Endothelial cell of umbilical vein (primary cell): ENCODE results near the gene ZRANB1. TPM values are rescaled to one million over a fixed set of nuclear protein-coding genes. Genes with fewer than 3 reads are reported as not detected.

ENCODE experiments used
- BruUV-seq: library from RNA; stranded (reverse); fragments of 400-500 nt; replicated peaks from 2 replicates; lab custom pipeline; 2021; lab: Mats Ljungman, UMichigan
- CTCF ChIA-PET: fragments of 300-600, 350-600 bp; sonication (Branson Sonifier 250); formaldehyde crosslinking; loops from one replicate; lab custom pipeline; 2021; ENCODE audit warnings: antibody characterized with exemption, inconsistent platforms; lab: Charles Lee
- POLR2A ChIA-PET: fragments of 300-600, 350-600 bp; sonication (Branson Sonifier 250); formaldehyde crosslinking; loops from one replicate; lab custom pipeline; 2021; ENCODE audit warnings: antibody characterized with exemption, inconsistent platforms; lab: Charles Lee
- DNase-seq: peaks from one replicate; pipeline ENCODE4 v3.0.0-alpha.2; 2011; ENCODE audit warnings: low read depth, low spot score
- FAIRE-seq: peaks from 2 replicates; lab custom pipeline; 2011; peaks lifted over from hg19 to GRCh38; lab: Jason Lieb, UNC
- H2AFZ ChIP-seq: 2 replicates; pipeline ENCODE4 v1.6.0; 2012; ENCODE audit warnings: low read depth, low read length, control low read depth, inconsistent platforms
- H3K27ac ChIP-seq: 2 replicates; pipeline ENCODE4 v1.5.1; 2011; ENCODE audit warnings: low read depth, mild to moderate bottlenecking, control low read depth, low read length, moderate library complexity; ENCODE audit not compliant: insufficient read depth
- H3K27me3 ChIP-seq, 2 experiments: 2 replicates each; pipeline versions ENCODE4 v1.6.0 to v1.6.1; 2011; ENCODE audit warnings: low read length in 2 of 2, mixed read lengths in 1 of 2; ENCODE audit not compliant: control insufficient read depth in 2 of 2, insufficient read depth in 2 of 2
- H3K36me3 ChIP-seq, 2 experiments: 2 replicates in 1 of 2; 3 replicates in 1 of 2; pipeline ENCODE4 v1.5.1; 2011; ENCODE audit warnings: low read length in 2 of 2, mild to moderate bottlenecking in 1 of 2, moderate library complexity in 1 of 2; ENCODE audit not compliant: control insufficient read depth in 2 of 2, insufficient read depth in 2 of 2; ENCODE audit errors: extremely low read depth in 1 of 2
- H3K4me1 ChIP-seq: 3 replicates; pipeline ENCODE4 v1.5.1; 2011; ENCODE audit warnings: mild to moderate bottlenecking, low read length; ENCODE audit not compliant: control insufficient read depth, insufficient read depth; ENCODE audit errors: extremely low read depth
- H3K4me2 ChIP-seq: 2 replicates; pipeline ENCODE4 v1.6.1; 2011; ENCODE audit warnings: low read length, control low read depth, mixed read lengths; ENCODE audit not compliant: insufficient read depth
- H3K4me3 ChIP-seq, 3 experiments: fragments of 200-600 bp in 1 of 3; sonication (generic), shearing (Covaris generic) in 1 of 3; replicated peaks in 1 of 3; 2 replicates each; pipeline ENCODE4 v1.5.1; 2011 to 2016; ENCODE audit warnings: control low read depth in 3 of 3, low read length in 3 of 3, mild to moderate bottlenecking in 2 of 3, inconsistent platforms in 1 of 3, low read depth in 1 of 3, moderate library complexity in 1 of 3; ENCODE audit not compliant: insufficient read depth in 1 of 3
- H3K79me2 ChIP-seq: 2 replicates; pipeline ENCODE4 v1.6.0; 2012; ENCODE audit warnings: low read length, inconsistent platforms; ENCODE audit not compliant: control insufficient read depth, insufficient read depth
- H3K9ac ChIP-seq: replicated peaks from 2 replicates; pipeline ENCODE3; 2011; ENCODE audit warnings: low read length, control low read depth; ENCODE audit not compliant: insufficient read depth; ENCODE audit errors: extremely low read depth
- H3K9me1 ChIP-seq: replicated peaks from 3 replicates; pipeline ENCODE4 v1.6.0; 2011; ENCODE audit warnings: mild to moderate bottlenecking, low read length; ENCODE audit not compliant: control insufficient read depth, insufficient read depth; ENCODE audit errors: extremely low read depth
- H3K9me3 ChIP-seq: replicated peaks from 2 replicates; pipeline ENCODE4 v1.5.1; 2012; ENCODE audit warnings: low read length, inconsistent platforms; ENCODE audit not compliant: control insufficient read depth, insufficient read depth
- H4K20me1 ChIP-seq: replicated peaks from 2 replicates; pipeline ENCODE3; 2011; ENCODE audit warnings: mild to moderate bottlenecking, low read length; ENCODE audit not compliant: control insufficient read depth, insufficient read depth; ENCODE audit errors: extremely low read depth
- EZH2 ChIP-seq: IDR thresholded peaks from 2 replicates; pipeline ENCODE4 v1.6.1; 2012; ENCODE audit warnings: borderline replicate concordance, low read depth, mild to moderate bottlenecking, moderate library complexity, low read length, inconsistent platforms; ENCODE audit not compliant: severe bottlenecking
- FOS ChIP-seq: IDR thresholded peaks from 2 replicates; pipeline ENCODE4 v1.6.1; 2011; ENCODE audit warnings: mild to moderate bottlenecking, low read length, moderate library complexity, borderline replicate concordance; ENCODE audit not compliant: insufficient read depth
- GATA2 ChIP-seq: IDR thresholded peaks from 2 replicates; pipeline ENCODE4 v1.7.0; 2011; ENCODE audit warnings: low read depth, mild to moderate bottlenecking, moderate library complexity, mixed read lengths, low read length; ENCODE audit not compliant: insufficient read length, insufficient read depth
- JUN ChIP-seq: IDR thresholded peaks from 2 replicates; pipeline ENCODE4 v1.6.1; 2011; ENCODE audit warnings: borderline replicate concordance, low read depth; ENCODE audit not compliant: insufficient read length, insufficient read depth
- MYC ChIP-seq: IDR thresholded peaks from one replicate; pipeline ENCODE4 v1.6.1; 2011; ENCODE audit warnings: mild to moderate bottlenecking, low read depth, low read length
- POLR2A ChIP-seq: IDR thresholded peaks from 2 replicates; pipeline ENCODE4 v1.6.1; 2012; ENCODE audit warnings: low read depth, mild to moderate bottlenecking, control low read depth, low read length
- POLR2AphosphoS5 ChIP-seq: IDR thresholded peaks from 2 replicates; pipeline ENCODE4 v1.6.1; 2012; ENCODE audit warnings: low read depth, mild to moderate bottlenecking, control low read depth, low read length, moderate library complexity; ENCODE audit not compliant: insufficient read depth
- dilution Hi-C: fragments of 300-500 bp; cut with MboI; formaldehyde crosslinking; loops from one replicate; pipeline ENCODE4 v1.15.0; 2019; ENCODE audit warnings: low sequenced_read_pairs; ENCODE audit not compliant: extremely low pct_ligation_motif_present
- intact Hi-C: fragments of 100-400 bp; cut with micrococcal nuclease; formaldehyde crosslinking; loops from one replicate; pipeline ENCODE4 v1.10.0; 2022
- polyA plus RNA-seq, 4 experiments: library from polyadenylated mRNA; depleted of rRNA in 3 of 4; stranded (reverse) in 3 of 4; unstranded in 1 of 4; fragments of >200 nt; gene quantifications; 2 replicates each; pipeline versions ENCODE4 v1.2.1 to v1.2.3, GENCODE V29; 2011 to 2012; ENCODE audit warnings: missing spikeins in 1 of 4
- total RNA-seq: library from RNA; stranded (reverse); gene quantifications from 2 replicates; pipeline ENCODE4 v1.2.3, GENCODE V29; 2021
- TF ChIP-seq, protein P1 (sequence below): IDR thresholded peaks from 2 replicates; pipeline ENCODE4 v1.6.1; 2011; ENCODE audit not compliant: insufficient read depth, insufficient read length
- TF ChIP-seq, protein P2 (sequence below), 2 donors: IDR thresholded peaks; 1 replicate in 1 of 2; 2 replicates in 1 of 2; pipeline ENCODE4 v1.5.1; 2011; ENCODE audit warnings: low read length in 2 of 2, mild to moderate bottlenecking in 2 of 2, moderate library complexity in 2 of 2, control low read depth in 1 of 2, inconsistent platforms in 1 of 2, low read depth in 1 of 2; ENCODE audit not compliant: insufficient read depth in 1 of 2; ENCODE audit errors: extremely low read depth in 1 of 2

ZRANB1 gene
- total and polyA plus RNA-seq, 2 donors (not counting 3 experiments of a cell fraction or from before 2014, with no cell fraction given): 6.2 to 17.7 TPM

DNA sequence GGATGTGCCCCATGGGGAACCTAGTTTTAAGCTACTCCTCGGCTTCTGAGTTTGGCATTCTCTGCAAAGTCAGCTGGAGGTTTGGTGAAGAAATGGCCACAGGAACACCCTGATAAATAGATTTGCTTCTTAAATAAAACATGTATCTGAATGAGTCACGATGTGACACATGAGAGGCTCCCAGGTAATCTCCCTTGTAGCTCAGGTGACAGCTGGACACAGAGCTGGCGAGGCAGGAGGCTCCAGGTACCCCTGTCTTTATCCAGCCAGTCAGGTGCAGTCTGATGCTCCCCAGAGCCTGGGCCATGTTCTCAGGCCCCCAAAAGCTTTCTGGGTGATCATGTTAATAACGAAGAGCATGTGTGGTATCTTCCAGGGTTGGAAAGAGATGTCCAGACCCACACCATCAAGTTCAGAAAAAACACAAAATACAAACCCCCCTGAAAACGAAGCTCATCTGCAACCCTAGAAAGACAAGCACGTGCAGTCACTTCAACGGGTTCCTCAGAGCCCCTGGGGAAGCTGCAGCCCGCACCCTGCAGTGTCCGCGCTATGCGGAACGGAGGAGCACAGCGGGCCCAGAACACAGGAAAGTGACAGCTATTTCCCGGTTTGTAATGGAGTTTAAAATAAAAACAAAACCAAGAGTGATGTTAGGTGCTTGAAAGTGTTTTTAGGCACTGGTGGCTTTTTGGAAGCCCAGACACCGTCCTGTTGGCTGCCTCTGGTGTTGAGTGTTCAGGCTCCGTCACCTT lies 69.4 kb downstream of the ZRANB1 start:
- CTCF ChIA-PET: interaction anchor here (0.9 to 1.4 kb wide), 2 partner anchors 18 to 39 kb away, joined by 3 to 6 read pairs; no protein-coding TSS in a partner anchor
- TF ChIP-seq POLR2AphosphoS5 (no peak), POLR2A (no peak), EZH2 (no peak), GATA2 (no peak), MYC (no peak), JUN (no peak), FOS (no peak)
- TF ChIP-seq, protein P1, sequence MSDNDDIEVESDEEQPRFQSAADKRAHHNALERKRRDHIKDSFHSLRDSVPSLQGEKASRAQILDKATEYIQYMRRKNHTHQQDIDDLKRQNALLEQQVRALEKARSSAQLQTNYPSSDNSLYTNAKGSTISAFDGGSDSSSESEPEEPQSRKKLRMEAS: no peak
- TF ChIP-seq, protein P2, sequence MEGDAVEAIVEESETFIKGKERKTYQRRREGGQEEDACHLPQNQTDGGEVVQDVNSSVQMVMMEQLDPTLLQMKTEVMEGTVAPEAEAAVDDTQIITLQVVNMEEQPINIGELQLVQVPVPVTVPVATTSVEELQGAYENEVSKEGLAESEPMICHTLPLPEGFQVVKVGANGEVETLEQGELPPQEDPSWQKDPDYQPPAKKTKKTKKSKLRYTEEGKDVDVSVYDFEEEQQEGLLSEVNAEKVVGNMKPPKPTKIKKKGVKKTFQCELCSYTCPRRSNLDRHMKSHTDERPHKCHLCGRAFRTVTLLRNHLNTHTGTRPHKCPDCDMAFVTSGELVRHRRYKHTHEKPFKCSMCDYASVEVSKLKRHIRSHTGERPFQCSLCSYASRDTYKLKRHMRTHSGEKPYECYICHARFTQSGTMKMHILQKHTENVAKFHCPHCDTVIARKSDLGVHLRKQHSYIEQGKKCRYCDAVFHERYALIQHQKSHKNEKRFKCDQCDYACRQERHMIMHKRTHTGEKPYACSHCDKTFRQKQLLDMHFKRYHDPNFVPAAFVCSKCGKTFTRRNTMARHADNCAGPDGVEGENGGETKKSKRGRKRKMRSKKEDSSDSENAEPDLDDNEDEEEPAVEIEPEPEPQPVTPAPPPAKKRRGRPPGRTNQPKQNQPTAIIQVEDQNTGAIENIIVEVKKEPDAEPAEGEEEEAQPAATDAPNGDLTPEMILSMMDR (IDR thresholded peaks at IDR 0.05; ENCODE audit: extremely low read depth in 1 of 2, insufficient read depth in 1 of 2, low read depth in 1 of 2, low read length in 2 of 2): no peak

More for the DNA sequence above, 69.4 kb downstream of the ZRANB1 start:
- POLR2A ChIA-PET: no interaction called here
- no peak overlapping the region for H2AFZ ChIP-seq
- no peaks in the 10 kb centered on the region for H4K20me1 ChIP-seq
- peaks cover 60% of the 10 kb centered on the region for H3K79me2 ChIP-seq
- H3K27ac ChIP-seq: no peak overlapping the region
- H3K9me3 ChIP-seq: no peaks in the 10 kb centered on the region
- no peak overlapping the region for H3K9ac ChIP-seq
- dilution Hi-C loops: no loop called here
- FAIRE-seq (no peak), DNase-seq (no peak)
- no peaks in the 10 kb centered on the region for H3K9me1 ChIP-seq
- no peaks in the 10 kb centered on the region for H3K4me1 ChIP-seq
- no TSS peak for BruUV-seq
- intact Hi-C loops: no loop called here
- H3K4me2 ChIP-seq: no peak overlapping the region
- no peak overlapping the region for H3K4me3 ChIP-seq
- peaks cover 0 to 19% of the 10 kb centered on the region in 2 experiments for H3K36me3 ChIP-seq
- no peaks in the 10 kb centered on the region for H3K27me3 ChIP-seq
